ENCODE measurements around the gene HSP90AA1.

- TF ChIP-seq CTCF (conservative IDR thresholded peaks at IDR 0.05; ENCODE audit: low read length), result no peak
- TF ChIP-seq EZH2phosphoT487 (IDR thresholded peaks at IDR 0.05; ENCODE audit: borderline replicate concordance, low read depth, low read length), result no peak
Observed at GRCh38 chr14:102079700-102079979, 7.2 kb downstream of the HSP90AA1 start.
